Stimulated activated CD4-positive, alpha-beta T cell treated with anti-CD3 and anti-CD28 coated beads, Interleukin-2, amount 100 ng/mL, for 48 hours (primary cell): ENCODE measurements around the gene HEMGN.
"Not testable (repeated sequence)": the region's sequence is repeated elsewhere in the genome, so short reads cannot be mapped to it uniquely, and the experiment has no call there.

Experiments
- DNase-seq, 2 donors: peaks; one replicate each; pipeline ENCODE4 v3.0.0-alpha.2; 2020

The HEMGN gene, protein sequence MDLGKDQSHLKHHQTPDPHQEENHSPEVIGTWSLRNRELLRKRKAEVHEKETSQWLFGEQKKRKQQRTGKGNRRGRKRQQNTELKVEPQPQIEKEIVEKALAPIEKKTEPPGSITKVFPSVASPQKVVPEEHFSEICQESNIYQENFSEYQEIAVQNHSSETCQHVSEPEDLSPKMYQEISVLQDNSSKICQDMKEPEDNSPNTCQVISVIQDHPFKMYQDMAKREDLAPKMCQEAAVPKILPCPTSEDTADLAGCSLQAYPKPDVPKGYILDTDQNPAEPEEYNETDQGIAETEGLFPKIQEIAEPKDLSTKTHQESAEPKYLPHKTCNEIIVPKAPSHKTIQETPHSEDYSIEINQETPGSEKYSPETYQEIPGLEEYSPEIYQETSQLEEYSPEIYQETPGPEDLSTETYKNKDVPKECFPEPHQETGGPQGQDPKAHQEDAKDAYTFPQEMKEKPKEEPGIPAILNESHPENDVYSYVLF

DNA sequence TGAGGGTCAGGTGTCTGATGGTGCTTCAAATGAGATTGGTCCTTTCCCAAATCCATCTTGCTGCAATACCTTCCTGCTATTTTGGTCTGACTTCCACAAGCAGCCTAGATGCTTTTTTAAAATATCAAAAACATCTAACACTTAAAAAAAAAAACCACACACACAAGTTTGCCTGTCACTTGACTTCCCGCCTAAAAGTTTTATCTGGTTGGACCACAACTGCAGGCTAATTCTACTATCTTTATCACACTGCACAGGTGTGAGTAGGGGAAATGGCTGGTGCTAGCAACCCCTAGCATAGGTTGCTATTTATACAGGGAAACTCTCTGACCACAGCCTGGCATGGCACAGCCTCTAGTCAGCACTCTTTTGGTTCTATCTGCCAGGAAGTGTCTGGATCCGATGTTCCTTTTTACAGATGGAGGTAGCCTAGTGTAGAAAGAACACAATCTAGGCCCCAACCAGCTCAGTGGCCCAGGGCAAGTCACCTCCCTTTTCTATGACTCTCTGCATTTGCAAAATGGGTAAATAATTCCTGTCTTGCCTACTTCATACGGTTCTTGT, at the start of gene HEMGN:
HEMGN (minus strand) TSS at position 92 of the 564 bp plus-strand sequence; CDS start at position 56, 36 bp downstream.
- DNase-seq = no peak

DNA sequence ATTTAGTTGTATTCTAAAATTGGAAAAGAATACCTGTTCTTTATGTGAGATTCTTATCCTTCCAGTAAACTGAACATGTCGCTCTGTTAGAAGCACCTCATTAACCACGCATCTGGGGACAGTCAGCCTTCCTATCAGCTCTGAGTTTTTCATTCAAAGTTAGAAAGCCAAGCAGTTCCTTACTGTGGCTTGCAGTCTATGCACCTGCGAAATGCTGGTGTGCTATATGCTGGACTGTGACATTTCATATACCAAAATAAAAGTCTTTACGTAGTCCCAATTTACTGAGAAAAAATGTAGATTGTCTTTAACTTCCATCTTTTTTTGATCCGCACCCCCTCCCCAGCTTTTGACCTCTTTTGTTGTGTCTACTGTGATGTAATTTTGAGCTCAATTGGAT, 49.5 kb upstream of the HEMGN start:
- no peak for DNase-seq

GRCh38 chr9:97985058-97985861, 47.3 kb upstream of the HEMGN start:
- DNase-seq = peak; percentile 32 to 35

DNA sequence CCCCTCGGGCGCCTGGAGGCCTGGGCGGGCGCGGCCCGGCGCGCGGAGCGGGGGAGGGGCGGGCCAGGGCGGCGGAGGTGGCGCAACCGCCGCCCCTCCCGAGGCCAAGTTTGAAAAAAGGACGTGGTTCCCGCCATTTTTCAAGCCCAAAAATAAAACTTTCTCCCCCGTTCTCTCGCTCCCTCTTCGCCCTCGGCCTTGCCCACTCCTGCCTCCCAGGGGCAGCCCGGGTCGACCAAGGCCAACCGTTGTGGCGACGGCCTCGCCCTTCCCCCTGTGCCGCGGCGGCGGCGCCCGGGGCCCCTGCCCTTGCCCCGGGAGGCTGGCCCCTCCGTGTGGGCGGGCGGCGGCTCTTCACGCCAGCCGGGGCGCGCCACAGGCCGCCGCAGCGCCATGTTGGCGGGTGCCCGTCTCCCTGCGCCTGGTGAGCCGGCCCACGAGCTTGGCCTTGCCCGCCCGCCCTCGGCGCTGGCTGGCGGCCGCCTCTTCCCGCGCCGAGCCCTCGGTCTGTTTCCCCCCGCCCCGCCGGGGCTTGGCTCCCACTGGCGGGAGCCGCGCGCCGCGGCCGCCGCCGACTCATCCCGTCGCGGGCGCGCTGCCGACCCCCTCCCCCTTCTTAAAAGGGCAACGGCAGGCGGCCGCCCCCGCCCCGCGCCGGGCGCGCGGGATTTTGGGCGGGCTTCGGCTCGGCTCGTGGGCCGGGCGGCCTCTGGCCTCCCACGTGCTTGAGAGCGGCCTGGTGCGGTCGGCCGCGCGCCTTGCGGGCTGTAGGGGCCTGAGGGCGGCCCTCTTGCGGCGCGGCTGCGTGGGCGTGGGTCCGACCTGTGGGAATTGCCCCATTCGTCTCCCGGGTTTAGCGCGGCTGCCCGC, 46.5 kb upstream of the HEMGN start:
- DNase-seq = peak; percentile 71 to 83

DNA sequence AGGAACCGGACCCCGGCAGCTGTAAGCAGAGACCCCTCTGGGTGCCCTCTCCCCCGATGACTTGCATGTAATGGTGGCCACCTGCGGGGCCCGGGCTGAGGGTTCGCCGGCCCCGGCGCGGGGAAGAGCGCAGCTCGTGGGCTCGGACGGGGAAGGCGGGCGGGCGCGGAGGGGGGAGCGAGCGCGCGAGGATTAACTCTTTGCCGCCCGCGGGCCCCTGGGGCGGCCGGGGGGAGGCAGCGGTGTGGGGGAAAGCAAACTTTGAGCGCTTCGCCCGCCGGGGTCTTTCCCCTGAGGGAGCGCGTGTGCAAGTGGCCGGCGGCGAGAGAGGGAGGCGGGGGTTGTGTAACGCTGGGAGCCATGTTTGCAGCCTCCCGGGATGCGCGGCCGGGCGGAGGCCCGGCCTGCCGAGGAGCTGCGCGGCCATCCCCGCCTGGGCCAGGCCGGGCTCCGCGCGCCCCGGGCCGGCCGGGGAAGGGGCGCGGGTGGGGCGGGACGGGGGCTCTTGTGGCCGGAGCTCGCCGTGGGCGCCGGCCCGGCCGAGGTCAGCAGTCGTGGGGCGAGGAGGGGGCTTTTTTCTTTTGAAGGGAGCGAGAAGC, 45.7 kb upstream of the HEMGN start:
- DNase-seq = peak; percentile 30 to 47

- peak; percentile 92 to 95 for DNase-seq
Observed at GRCh38 chr9:97982683-97983588, 45.0 kb upstream of the HEMGN start, which contains the start of gene ANP32B. ANP32B (plus strand) TSS chr9:97983341; CDS start chr9:97983556, 215 bp downstream.

- DNase-seq = no peak
Observed at GRCh38 chr9:97981846-97982682, 44.1 kb upstream of the HEMGN start.

DNA sequence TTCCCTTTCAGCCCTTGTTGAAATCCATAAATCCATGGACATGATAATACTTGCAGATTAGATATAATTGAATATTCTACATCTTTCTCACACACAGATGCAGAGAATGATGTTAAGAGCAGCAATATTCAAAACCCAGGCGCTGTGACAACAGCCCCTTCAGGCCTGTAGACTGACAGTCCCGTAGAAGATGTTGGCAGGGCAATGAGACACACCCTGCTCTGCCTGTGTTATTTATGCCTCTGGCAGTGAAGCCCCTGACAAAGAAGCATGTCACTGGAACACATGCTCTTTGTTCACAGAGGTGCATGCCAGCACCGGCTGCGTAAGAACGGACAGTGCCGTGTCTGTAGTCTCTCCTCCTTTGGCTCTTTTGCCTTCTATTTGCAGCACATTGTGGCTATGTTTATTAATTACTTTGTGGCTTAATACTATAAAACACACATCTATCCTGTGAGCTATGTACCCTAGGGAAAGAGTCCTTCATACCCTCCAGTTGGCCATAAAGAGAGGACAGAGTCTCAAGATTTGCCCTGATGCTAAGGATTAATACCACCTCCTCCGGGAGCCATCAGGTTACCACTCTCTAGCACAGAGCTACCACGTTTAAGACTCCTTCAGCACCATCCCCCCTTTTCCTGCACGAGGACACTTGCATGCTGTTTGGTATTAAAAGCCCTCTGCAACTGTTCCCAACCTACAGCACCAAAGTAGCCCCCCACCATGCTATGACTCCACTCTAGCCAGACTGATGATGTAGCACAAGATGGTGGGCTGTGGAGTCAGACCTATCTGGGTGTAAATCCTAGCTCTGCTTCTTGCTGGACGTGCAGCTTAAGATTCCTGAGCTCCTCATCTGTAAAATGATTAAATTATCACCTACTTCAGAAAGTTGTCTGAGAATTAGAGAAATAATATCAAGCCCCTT, 43.2 kb upstream of the HEMGN start:
- no peak for DNase-seq

- no peak for DNase-seq
Observed at GRCh38 chr9:97980479-97980803, 42.5 kb upstream of the HEMGN start.

GRCh38 chr9:97979788-97980478, 42.0 kb upstream of the HEMGN start:
- no peak for DNase-seq

- DNase-seq = no peak
Observed at GRCh38 chr9:97978371-97979130, 40.6 kb upstream of the HEMGN start.

GRCh38 chr9:97976633-97977032, 38.7 kb upstream of the HEMGN start:
- DNase-seq = not testable (repeated sequence)

DNA sequence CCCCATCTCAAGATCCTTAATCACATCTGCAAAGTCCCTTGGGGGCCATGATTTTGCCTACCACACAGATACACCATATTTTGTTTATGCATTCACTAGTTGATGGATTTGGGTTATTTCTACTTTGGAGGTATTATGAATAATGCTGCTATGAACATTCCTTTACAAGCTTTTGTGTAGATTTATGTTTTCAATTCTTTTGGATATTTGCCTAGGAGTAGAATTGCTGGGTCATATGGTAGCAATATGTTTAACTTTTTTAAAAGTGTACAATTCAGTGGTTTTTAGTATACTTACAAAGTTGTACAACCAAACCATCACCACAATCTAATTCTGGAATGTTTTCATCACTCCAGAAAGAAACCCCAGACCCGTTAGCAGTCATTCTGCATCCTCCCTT, 37.4 kb upstream of the HEMGN start:
- no peak for DNase-seq

GRCh38 chr9:97972753-97973152, 34.8 kb upstream of the HEMGN start:
- DNase-seq = no peak

- DNase-seq = no peak
Observed at GRCh38 chr9:97970165-97970564, 32.2 kb upstream of the HEMGN start.

DNA sequence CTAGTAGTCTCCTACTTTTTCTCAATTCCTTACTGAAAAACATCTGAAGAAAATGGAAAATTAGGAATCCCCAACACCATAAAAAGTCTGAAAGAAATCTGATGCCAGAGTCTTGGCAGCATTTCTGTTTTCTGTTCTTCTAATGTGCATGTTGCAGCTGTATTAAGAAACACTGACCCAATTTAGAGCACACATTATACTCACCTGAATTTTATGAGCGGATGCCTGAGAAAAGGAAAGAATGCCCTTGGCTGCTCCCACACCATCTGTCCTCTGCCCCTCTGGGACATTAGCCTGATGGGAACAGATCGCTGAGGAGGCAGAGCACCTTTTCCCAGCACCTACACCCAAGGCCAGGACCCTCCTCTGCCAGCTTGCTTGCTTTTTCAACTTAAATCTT, 31.0 kb upstream of the HEMGN start:
- DNase-seq = no peak

- DNase-seq = no peak
Observed at GRCh38 chr9:97966493-97966892, 28.5 kb upstream of the HEMGN start.
